Hepatocyte (in vitro differentiated cells): Measurements from ENCODE around the gene EPHB2. TPM values are rescaled to one million over a fixed set of nuclear protein-coding genes. Genes with fewer than 3 reads are reported as not detected.

Experiments
- DNase-seq: peaks from one replicate; pipeline ENCODE4 v3.0.0-alpha.2; 2016; ENCODE audit warnings: low spot score
- H2AFZ ChIP-seq: fragments of 200-600 bp; sonication (generic); 2 replicates; pipeline ENCODE4 v1.6.0; 2016; ENCODE audit warnings: antibody characterized with exemption, mild to moderate bottlenecking
- H3K27ac ChIP-seq: fragments of 200-600 bp; sonication (generic); 2 replicates; pipeline ENCODE4 v1.5.1; 2016; ENCODE audit warnings: mild to moderate bottlenecking
- H3K27me3 ChIP-seq: fragments of 200-600 bp; sonication (generic); 2 replicates; pipeline ENCODE4 v1.6.1; 2016
- H3K36me3 ChIP-seq: fragments of 200-600 bp; sonication (generic); replicated peaks from 2 replicates; pipeline ENCODE4 v1.5.1; 2016; ENCODE audit warnings: low read depth; ENCODE audit not compliant: insufficient read depth
- H3K4me1 ChIP-seq: fragments of 200-600 bp; sonication (generic); 2 replicates; pipeline ENCODE4 v1.5.1; 2016; ENCODE audit warnings: mild to moderate bottlenecking, moderate library complexity; ENCODE audit not compliant: insufficient read depth
- H3K4me2 ChIP-seq: fragments of 200-600 bp; sonication (generic); 2 replicates; pipeline ENCODE4 v1.6.0; 2016
- H3K4me3 ChIP-seq: fragments of 200-600 bp; sonication (generic); 2 replicates; pipeline ENCODE4 v1.5.1; 2016; ENCODE audit warnings: mild to moderate bottlenecking
- H3K79me2 ChIP-seq: fragments of 200-600 bp; sonication (generic); 2 replicates; pipeline ENCODE4 v1.6.0; 2017; ENCODE audit warnings: mild to moderate bottlenecking
- H3K9me2 ChIP-seq: fragments of 200-600 bp; sonication (generic); replicated peaks from 2 replicates; pipeline ENCODE4 v1.6.0; 2017; ENCODE audit warnings: mild to moderate bottlenecking; ENCODE audit not compliant: insufficient read depth
- H3K9me3 ChIP-seq: fragments of 200-600 bp; sonication (generic); 2 replicates; pipeline ENCODE4 v1.5.1; 2016; ENCODE audit warnings: low read depth, mild to moderate bottlenecking
- H4K20me1 ChIP-seq: fragments of 200-600 bp; sonication (generic); 2 replicates; pipeline ENCODE4 v1.6.0; 2016; ENCODE audit warnings: mild to moderate bottlenecking; ENCODE audit not compliant: insufficient read depth, poor library complexity, severe bottlenecking
- EZH2 ChIP-seq: fragments of 200-600 bp; sonication (generic); IDR thresholded peaks from 2 replicates; pipeline ENCODE4 v1.6.1; 2016; ENCODE audit warnings: antibody characterized with exemption, mild to moderate bottlenecking, borderline replicate concordance
- EZH2phosphoT487 ChIP-seq: fragments of 200-600 bp; sonication (generic); IDR thresholded peaks from one replicate; pipeline ENCODE4 v1.6.1; 2018; ENCODE audit warnings: antibody characterized with exemption, mild to moderate bottlenecking, low read depth, moderate library complexity; ENCODE audit not compliant: unreplicated experiment, severe bottlenecking
- WGBS: methylation state at CpG from one replicate; pipeline ENCODE4 v1.1.6; 2016; ENCODE audit warnings: low lambda C conversion rate; ENCODE audit errors: missing lambda C conversion rate; 5-methylcytosine and 5-hydroxymethylcytosine counted together
- polyA plus RNA-seq: library from polyadenylated mRNA; unstranded; fragments of >200 nt; fragmentation: Nextera tagmentation; extraction: Ambion mirVana; gene quantifications from 2 replicates; pipeline ENCODE4 v1.2.1, GENCODE V29; 2016
- total RNA-seq: library from RNA; depleted of rRNA; stranded (reverse); fragments of >200 nt; gene quantifications from 2 replicates; pipeline ENCODE4 v1.2.3, GENCODE V29; 2014
- TF ChIP-seq, protein P1 (sequence below): fragments of 200-600 bp; sonication (generic); IDR thresholded peaks from 2 replicates; pipeline ENCODE4 v1.5.1; 2016; ENCODE audit warnings: antibody characterized with exemption, mild to moderate bottlenecking; ENCODE audit not compliant: poor library complexity

The EPHB2 gene
- total and polyA plus RNA-seq, 2 experiments from 2014 or later = 17.2 to 18.3 TPM

- H3K27ac ChIP-seq = no peak overlapping the region
Observed at GRCh38 chr1:22862752-22863151, 152.1 kb downstream of the EPHB2 start.

GRCh38 chr1:22863766-22864165 lies 153.1 kb downstream of the EPHB2 start:
- no peaks in the 10 kb centered on the region for H3K4me1 ChIP-seq
- no peaks in the 10 kb centered on the region for H3K9me3 ChIP-seq
- no peaks in the 10 kb centered on the region for H3K27me3 ChIP-seq
- H3K4me2 ChIP-seq = no peak overlapping the region
- TF ChIP-seq EZH2 = no peak
- TF ChIP-seq, protein P1, sequence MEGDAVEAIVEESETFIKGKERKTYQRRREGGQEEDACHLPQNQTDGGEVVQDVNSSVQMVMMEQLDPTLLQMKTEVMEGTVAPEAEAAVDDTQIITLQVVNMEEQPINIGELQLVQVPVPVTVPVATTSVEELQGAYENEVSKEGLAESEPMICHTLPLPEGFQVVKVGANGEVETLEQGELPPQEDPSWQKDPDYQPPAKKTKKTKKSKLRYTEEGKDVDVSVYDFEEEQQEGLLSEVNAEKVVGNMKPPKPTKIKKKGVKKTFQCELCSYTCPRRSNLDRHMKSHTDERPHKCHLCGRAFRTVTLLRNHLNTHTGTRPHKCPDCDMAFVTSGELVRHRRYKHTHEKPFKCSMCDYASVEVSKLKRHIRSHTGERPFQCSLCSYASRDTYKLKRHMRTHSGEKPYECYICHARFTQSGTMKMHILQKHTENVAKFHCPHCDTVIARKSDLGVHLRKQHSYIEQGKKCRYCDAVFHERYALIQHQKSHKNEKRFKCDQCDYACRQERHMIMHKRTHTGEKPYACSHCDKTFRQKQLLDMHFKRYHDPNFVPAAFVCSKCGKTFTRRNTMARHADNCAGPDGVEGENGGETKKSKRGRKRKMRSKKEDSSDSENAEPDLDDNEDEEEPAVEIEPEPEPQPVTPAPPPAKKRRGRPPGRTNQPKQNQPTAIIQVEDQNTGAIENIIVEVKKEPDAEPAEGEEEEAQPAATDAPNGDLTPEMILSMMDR = no peak
- TF ChIP-seq EZH2phosphoT487 = no peak
- H3K9me2 ChIP-seq = no peaks in the 10 kb centered on the region
- no peaks in the 10 kb centered on the region for H3K79me2 ChIP-seq
- H2AFZ ChIP-seq = no peak overlapping the region
- H4K20me1 ChIP-seq = no peaks in the 10 kb centered on the region
- 98% methylated on average over 6 of the region's 7 CpGs for WGBS
- no peaks in the 10 kb centered on the region for H3K36me3 ChIP-seq
- no peak overlapping the region for H3K27ac ChIP-seq
- no peak overlapping the region for H3K4me3 ChIP-seq
- no peak for DNase-seq

More at GRCh38 chr1:22862752-22863151, 152.1 kb downstream of the EPHB2 start:
- 96% methylated on average over 9 of the region's 9 CpGs for WGBS
- H2AFZ ChIP-seq = no peak overlapping the region
- no peaks in the 10 kb centered on the region for H3K36me3 ChIP-seq
- no peak overlapping the region for H3K4me2 ChIP-seq
- H4K20me1 ChIP-seq = no peaks in the 10 kb centered on the region
- H3K4me1 ChIP-seq = no peaks in the 10 kb centered on the region
- DNase-seq = no peak
- no peak overlapping the region for H3K4me3 ChIP-seq
- no peaks in the 10 kb centered on the region for H3K9me3 ChIP-seq
- TF ChIP-seq EZH2 (no peak), EZH2phosphoT487 (no peak)
- TF ChIP-seq, protein P1 = no peak
- H3K9me2 ChIP-seq = no peaks in the 10 kb centered on the region
- H3K27me3 ChIP-seq = no peaks in the 10 kb centered on the region
- H3K79me2 ChIP-seq = no peaks in the 10 kb centered on the region

GRCh38 chr1:22864886-22865285 lies 154.2 kb downstream of the EPHB2 start:
- Histone ChIP-seq H2AFZ (no peak overlapping the region), H4K20me1 (no peaks in the 10 kb centered on the region), H3K36me3 (no peaks in the 10 kb centered on the region), H3K4me1 (no peaks in the 10 kb centered on the region), H3K27ac (no peak overlapping the region), H3K4me2 (no peak overlapping the region), H3K27me3 (no peaks in the 10 kb centered on the region), H3K9me3 (no peaks in the 10 kb centered on the region), H3K79me2 (no peaks in the 10 kb centered on the region), H3K4me3 (no peak overlapping the region), H3K9me2 (no peaks in the 10 kb centered on the region)
- TF ChIP-seq, protein P1 = no peak
- TF ChIP-seq EZH2 (no peak), EZH2phosphoT487 (no peak)
- DNase-seq = no peak
- WGBS = 97% methylated on average over 24 of the region's 24 CpGs

- no peaks in the 10 kb centered on the region for H3K79me2 ChIP-seq
- TF ChIP-seq EZH2phosphoT487 (no peak), EZH2 (no peak)
- TF ChIP-seq, protein P1 = no peak
- WGBS = 83% methylated on average over 5 of the region's 5 CpGs
- H3K9me3 ChIP-seq = no peaks in the 10 kb centered on the region
- no peaks in the 10 kb centered on the region for H3K27me3 ChIP-seq
- no peaks in the 10 kb centered on the region for H4K20me1 ChIP-seq
- no peaks in the 10 kb centered on the region for H3K9me2 ChIP-seq
- no peak overlapping the region for H3K27ac ChIP-seq
- H3K4me1 ChIP-seq = peaks cover 3% of the 10 kb centered on the region
- no peak for DNase-seq
- no peak overlapping the region for H3K4me2 ChIP-seq
- H3K4me3 ChIP-seq = no peak overlapping the region
- no peaks in the 10 kb centered on the region for H3K36me3 ChIP-seq
- no peak overlapping the region for H2AFZ ChIP-seq
Observed at GRCh38 chr1:22865736-22866135, 155.1 kb downstream of the EPHB2 start.
